Islet of Langerhans (tissue), 1 donor: ENCODE results near the gene RAVER1.
"Not testable (repeated sequence)": the region's sequence is repeated elsewhere in the genome, so short reads cannot be mapped to it uniquely, and the experiment has no call there.

Experiments
- FAIRE-seq: peaks from one replicate; lab custom pipeline; 2011; peaks lifted over from hg19 to GRCh38; lab: Jason Lieb, UNC

The RAVER1 gene

GRCh38 chr19:10332965-10333757 is at the start of gene RAVER1:
Gene RAVER1, minus strand, starts transcription at chr19:10333529. Its CDS starts 22 bp downstream, at chr19:10333507.
- FAIRE-seq: no peak

GRCh38 chr19:10383223-10383499 is 49.8 kb upstream of the RAVER1 start:
- not testable (repeated sequence) for FAIRE-seq

GRCh38 chr19:10380313-10381102 is 47.2 kb upstream of the RAVER1 start, which contains the start of gene TYK2:
Gene TYK2, minus strand, starts transcription at chr19:10380572. Its CDS starts 2,166 bp downstream, at chr19:10378406.
- peak; percentile 90 for FAIRE-seq

- FAIRE-seq: no peak
Observed at GRCh38 chr19:10379880-10380312, 46.6 kb upstream of the RAVER1 start.

GRCh38 chr19:10378124-10378523 is 44.8 kb upstream of the RAVER1 start:
- no peak for FAIRE-seq

GRCh38 chr19:10377140-10377640 is 43.9 kb upstream of the RAVER1 start:
- not testable (repeated sequence) for FAIRE-seq

GRCh38 chr19:10374931-10375330 is 41.6 kb upstream of the RAVER1 start:
- no peak for FAIRE-seq

- no peak for FAIRE-seq
Observed at GRCh38 chr19:10372690-10373089, 39.4 kb upstream of the RAVER1 start.

- no peak for FAIRE-seq
Observed at GRCh38 chr19:10368101-10368803, 34.9 kb upstream of the RAVER1 start.

- not testable (repeated sequence) for FAIRE-seq
Observed at GRCh38 chr19:10366950-10367512, 33.7 kb upstream of the RAVER1 start.

- no peak for FAIRE-seq
Observed at GRCh38 chr19:10365518-10365917, 32.2 kb upstream of the RAVER1 start.

- no peak for FAIRE-seq
Observed at GRCh38 chr19:10364644-10365043, 31.3 kb upstream of the RAVER1 start.

GRCh38 chr19:10363789-10364281 is 30.5 kb upstream of the RAVER1 start:
- FAIRE-seq: no peak

- FAIRE-seq: no peak
Observed at GRCh38 chr19:10362259-10362658, 28.9 kb upstream of the RAVER1 start.

- FAIRE-seq: no peak
Observed at GRCh38 chr19:10361569-10362011, 28.3 kb upstream of the RAVER1 start.

GRCh38 chr19:10356431-10356830 is 23.1 kb upstream of the RAVER1 start:
- FAIRE-seq: no peak

GRCh38 chr19:10353793-10354391 is 20.6 kb upstream of the RAVER1 start:
- no peak for FAIRE-seq

- no peak for FAIRE-seq
Observed at GRCh38 chr19:10352764-10353671, 19.7 kb upstream of the RAVER1 start.

GRCh38 chr19:10346509-10346908 is 13.2 kb upstream of the RAVER1 start:
- FAIRE-seq: peak; percentile 72

- no peak for FAIRE-seq
Observed at GRCh38 chr19:10344780-10345179, 11.5 kb upstream of the RAVER1 start.
